NCI-H82 (cell line): ENCODE measurements around the gene ZFAND2B.
"Not testable (repeated sequence)": the region's sequence is repeated elsewhere in the genome, so short reads cannot be mapped to it uniquely, and the experiment has no call there.

Experiments
- DNase-seq: peaks from one replicate; lab custom pipeline; 2025; lab: John Stamatoyannopoulos, UW

The ZFAND2B gene

GRCh38 chr2:219175928-219176817, 30.4 kb upstream of the ZFAND2B start:
- peak; percentile 78 for DNase-seq

GRCh38 chr2:219176818-219177551, 29.6 kb upstream of the ZFAND2B start, which contains the start of gene CNPPD1:
CNPPD1 (minus strand) TSS chr2:219176925; CDS start chr2:219176828, 97 bp downstream.
- peak; percentile 90 for DNase-seq

GRCh38 chr2:219177552-219178376, 28.8 kb upstream of the ZFAND2B start, which contains the start of gene RETREG2:
RETREG2 (plus strand) TSS chr2:219178275; CDS start chr2:219178353, 78 bp downstream.
- peak; percentile 94 for DNase-seq

GRCh38 chr2:219178377-219179175, 28.0 kb upstream of the ZFAND2B start:
- peak; percentile 54 for DNase-seq

- no peak for DNase-seq
These were observed 26.7 kb upstream of the ZFAND2B start for GRCh38 chr2:219179601-219180465.

- no peak for DNase-seq
These were observed 25.6 kb upstream of the ZFAND2B start for GRCh38 chr2:219180961-219181360.

- DNase-seq = no peak
These were observed 25.1 kb upstream of the ZFAND2B start for GRCh38 chr2:219181531-219181930.

- DNase-seq = no peak
These were observed 24.0 kb upstream of the ZFAND2B start for GRCh38 chr2:219182331-219183150.

GRCh38 chr2:219183151-219183772, 23.3 kb upstream of the ZFAND2B start:
- no peak for DNase-seq

GRCh38 chr2:219184121-219184520, 22.5 kb upstream of the ZFAND2B start:
- peak; percentile 94 for DNase-seq

GRCh38 chr2:219186754-219187456, 19.7 kb upstream of the ZFAND2B start:
- DNase-seq = no peak

- DNase-seq = no peak
These were observed 9.2 kb upstream of the ZFAND2B start for GRCh38 chr2:219197388-219197787.

GRCh38 chr2:219198974-219199373, 7.6 kb upstream of the ZFAND2B start:
- DNase-seq = no peak

- DNase-seq = no peak
These were observed 6.9 kb upstream of the ZFAND2B start for GRCh38 chr2:219199470-219200211.

GRCh38 chr2:219200502-219201326, 5.9 kb upstream of the ZFAND2B start:
- DNase-seq = not testable (repeated sequence)

- DNase-seq = not testable (repeated sequence)
These were observed 5.3 kb upstream of the ZFAND2B start for GRCh38 chr2:219201331-219201730.
